GM12878 (cell line): ENCODE measurements around the gene BTG2. TPM values are rescaled to one million over a fixed set of nuclear protein-coding genes. Genes with fewer than 3 reads are reported as not detected.

ENCODE experiments used
- BACH1 ChIP-seq: fragments of 450-650 bp; IDR thresholded peaks from 2 replicates; pipeline ENCODE4 v1.6.1; 2017; ENCODE audit warnings: mild to moderate bottlenecking, borderline replicate concordance
- BRCA1 ChIP-seq: IDR thresholded peaks from 2 replicates; pipeline ENCODE4 v1.6.1; 2011; ENCODE audit warnings: low read depth, low read length, improper control_type of control experiment
- CBX3 ChIP-seq: fragments of 200-600 bp; sonication (generic); IDR thresholded peaks from 2 replicates; pipeline ENCODE4 v1.6.1; 2016; ENCODE audit warnings: low read depth, borderline replicate concordance
- DPF2 ChIP-seq: fragments of 450-650 bp; IDR thresholded peaks from 2 replicates; pipeline ENCODE4 v1.6.1; 2017; ENCODE audit warnings: mild to moderate bottlenecking
- E2F4 ChIP-seq: IDR thresholded peaks from 2 replicates; pipeline ENCODE4 v1.6.1; 2012; ENCODE audit warnings: low read depth, low read length, improper control_type of control experiment
- FOS ChIP-seq: IDR thresholded peaks from 3 replicates; pipeline ENCODE4 v1.6.1; 2011; ENCODE audit warnings: borderline replicate concordance; ENCODE audit not compliant: insufficient read length; ENCODE audit errors: extremely low read depth
- FOXK2 ChIP-seq: fragments of 450-650 bp; IDR thresholded peaks from 2 replicates; pipeline ENCODE4 v1.6.1; 2017; ENCODE audit warnings: mild to moderate bottlenecking, moderate library complexity
- GABPA ChIP-seq: IDR thresholded peaks from 2 replicates; pipeline ENCODE4 v1.6.1; 2014; ENCODE audit warnings: antibody characterized with exemption, low read depth, mild to moderate bottlenecking, inconsistent platforms
- KDM1A ChIP-seq: fragments of 200-600 bp; sonication (generic); IDR thresholded peaks from 2 replicates; pipeline ENCODE4 v1.6.1; 2016; ENCODE audit warnings: borderline replicate concordance
- KLF5 ChIP-seq: fragments of 450-650 bp; IDR thresholded peaks from 2 replicates; pipeline ENCODE4 v1.6.1; 2014; ENCODE audit warnings: mild to moderate bottlenecking; ENCODE audit not compliant: partially characterized antibody
- PAX5 ChIP-seq: IDR thresholded peaks from 2 replicates; pipeline ENCODE4 v1.6.1; 2011; ENCODE audit warnings: low read depth, low read length, borderline replicate concordance
- POLR2AphosphoS5 ChIP-seq: IDR thresholded peaks from 2 replicates; pipeline ENCODE4 v1.6.1; 2011; ENCODE audit warnings: mild to moderate bottlenecking, low read length, inconsistent platforms
- REST ChIP-seq: IDR thresholded peaks from 2 replicates; pipeline ENCODE4 v1.6.1; 2012; ENCODE audit warnings: mild to moderate bottlenecking, low read depth, low read length
- SMAD5 ChIP-seq: IDR thresholded peaks from 2 replicates; pipeline ENCODE4 v1.6.1; 2016; ENCODE audit warnings: antibody characterized with exemption, low read depth
- ZNF217 ChIP-seq: fragments of 450-650 bp; IDR thresholded peaks from 2 replicates; pipeline ENCODE4 v1.6.1; 2017; ENCODE audit warnings: antibody characterized with exemption, mild to moderate bottlenecking
- polyA plus RNA-seq, 11 experiments: library from polyadenylated mRNA; depleted of rRNA in 4 of 11; unstranded in 6 of 11; stranded (reverse) in 5 of 11; fragments of >200 nt; fragmentation: Nextera tagmentation in 4 of 11; fragmentation: Illumina TruSeq in 1 of 11; extraction: Ambion mirVana in 4 of 11; extraction: Trizol in 1 of 11; gene quantifications; 1 replicate in 1 of 11; 2 replicates in 10 of 11; pipeline versions ENCODE4 v1.2.1 to v1.2.3, GENCODE V29; 2011 to 2016; ENCODE audit warnings: inconsistent platforms in 2 of 11, missing spikeins in 2 of 11, low read depth in 1 of 11
- total RNA-seq, 4 experiments: library from RNA; depleted of rRNA in 3 of 4; stranded (reverse); fragments of >200 nt in 3 of 4; fragmentation: Illumina TruSeq in 1 of 4; extraction: Trizol in 1 of 4; gene quantifications; 2 replicates each; pipeline versions ENCODE4 v1.2.1 to v1.2.3, GENCODE V29; 2013 to 2021
- TF ChIP-seq, protein P1 (sequence below): fragments of 450-650 bp; IDR thresholded peaks from 2 replicates; pipeline ENCODE4 v1.6.1; 2017; ENCODE audit warnings: borderline replicate concordance
- TF ChIP-seq, protein P2 (sequence below): fragments of 450-650 bp; formaldehyde crosslinking; IDR thresholded peaks from 2 replicates; pipeline ENCODE4 v1.4.0; 2020; ENCODE audit warnings: mild to moderate bottlenecking, moderate library complexity

The BTG2 gene
- total and polyA plus RNA-seq, 10 of the 15 experiments (the other 5 are each of a cell fraction or from before 2014, with no cell fraction given), result 23.3 to 160 (median 98.1) TPM

GRCh38 chr1:203306965-203307541 lies 1.7 kb downstream of the BTG2 start (continued):
- TF ChIP-seq REST, result no peak
- no peak for TF ChIP-seq ZNF217
- peak; percentile 23; the same call in 1 of the 2 replicates for TF ChIP-seq SMAD5
- no peak for TF ChIP-seq DPF2
- peak; percentile 81 for TF ChIP-seq PAX5
- TF ChIP-seq KDM1A, result no peak
- no peak for TF ChIP-seq KLF5
- TF ChIP-seq, protein P1, sequence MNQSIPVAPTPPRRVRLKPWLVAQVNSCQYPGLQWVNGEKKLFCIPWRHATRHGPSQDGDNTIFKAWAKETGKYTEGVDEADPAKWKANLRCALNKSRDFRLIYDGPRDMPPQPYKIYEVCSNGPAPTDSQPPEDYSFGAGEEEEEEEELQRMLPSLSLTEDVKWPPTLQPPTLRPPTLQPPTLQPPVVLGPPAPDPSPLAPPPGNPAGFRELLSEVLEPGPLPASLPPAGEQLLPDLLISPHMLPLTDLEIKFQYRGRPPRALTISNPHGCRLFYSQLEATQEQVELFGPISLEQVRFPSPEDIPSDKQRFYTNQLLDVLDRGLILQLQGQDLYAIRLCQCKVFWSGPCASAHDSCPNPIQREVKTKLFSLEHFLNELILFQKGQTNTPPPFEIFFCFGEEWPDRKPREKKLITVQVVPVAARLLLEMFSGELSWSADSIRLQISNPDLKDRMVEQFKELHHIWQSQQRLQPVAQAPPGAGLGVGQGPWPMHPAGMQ, result no peak
- no peak for TF ChIP-seq FOXK2
- no peak for TF ChIP-seq E2F4
- TF ChIP-seq GABPA, result no peak
- no peak; the same call in 1 of the 2 replicates for TF ChIP-seq BACH1
- no peak for TF ChIP-seq CBX3
- TF ChIP-seq, protein P2, sequence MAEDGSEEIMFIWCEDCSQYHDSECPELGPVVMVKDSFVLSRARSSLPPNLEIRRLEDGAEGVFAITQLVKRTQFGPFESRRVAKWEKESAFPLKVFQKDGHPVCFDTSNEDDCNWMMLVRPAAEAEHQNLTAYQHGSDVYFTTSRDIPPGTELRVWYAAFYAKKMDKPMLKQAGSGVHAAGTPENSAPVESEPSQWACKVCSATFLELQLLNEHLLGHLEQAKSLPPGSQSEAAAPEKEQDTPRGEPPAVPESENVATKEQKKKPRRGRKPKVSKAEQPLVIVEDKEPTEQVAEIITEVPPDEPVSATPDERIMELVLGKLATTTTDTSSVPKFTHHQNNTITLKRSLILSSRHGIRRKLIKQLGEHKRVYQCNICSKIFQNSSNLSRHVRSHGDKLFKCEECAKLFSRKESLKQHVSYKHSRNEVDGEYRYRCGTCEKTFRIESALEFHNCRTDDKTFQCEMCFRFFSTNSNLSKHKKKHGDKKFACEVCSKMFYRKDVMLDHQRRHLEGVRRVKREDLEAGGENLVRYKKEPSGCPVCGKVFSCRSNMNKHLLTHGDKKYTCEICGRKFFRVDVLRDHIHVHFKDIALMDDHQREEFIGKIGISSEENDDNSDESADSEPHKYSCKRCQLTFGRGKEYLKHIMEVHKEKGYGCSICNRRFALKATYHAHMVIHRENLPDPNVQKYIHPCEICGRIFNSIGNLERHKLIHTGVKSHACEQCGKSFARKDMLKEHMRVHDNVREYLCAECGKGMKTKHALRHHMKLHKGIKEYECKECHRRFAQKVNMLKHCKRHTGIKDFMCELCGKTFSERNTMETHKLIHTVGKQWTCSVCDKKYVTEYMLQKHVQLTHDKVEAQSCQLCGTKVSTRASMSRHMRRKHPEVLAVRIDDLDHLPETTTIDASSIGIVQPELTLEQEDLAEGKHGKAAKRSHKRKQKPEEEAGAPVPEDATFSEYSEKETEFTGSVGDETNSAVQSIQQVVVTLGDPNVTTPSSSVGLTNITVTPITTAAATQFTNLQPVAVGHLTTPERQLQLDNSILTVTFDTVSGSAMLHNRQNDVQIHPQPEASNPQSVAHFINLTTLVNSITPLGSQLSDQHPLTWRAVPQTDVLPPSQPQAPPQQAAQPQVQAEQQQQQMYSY (CRISPR knock-in tag), result no peak
- no peak for TF ChIP-seq BRCA1
- no peak; the same call in 1 of the 2 replicates for TF ChIP-seq POLR2AphosphoS5
- no peak for TF ChIP-seq FOS
